CD4-positive, alpha-beta T cell treated with Interleukin-15 for 4 hours (primary cell): ENCODE measurements around the gene KRT31.
"Not testable (repeated sequence)": the region's sequence is repeated elsewhere in the genome, so short reads cannot be mapped to it uniquely, and the experiment has no call there.

Experiments used
- DNase-seq: peaks from one replicate; pipeline ENCODE4 v3.0.0-alpha.2; 2020; ENCODE audit warnings: low spot score

The KRT31 gene

DNA sequence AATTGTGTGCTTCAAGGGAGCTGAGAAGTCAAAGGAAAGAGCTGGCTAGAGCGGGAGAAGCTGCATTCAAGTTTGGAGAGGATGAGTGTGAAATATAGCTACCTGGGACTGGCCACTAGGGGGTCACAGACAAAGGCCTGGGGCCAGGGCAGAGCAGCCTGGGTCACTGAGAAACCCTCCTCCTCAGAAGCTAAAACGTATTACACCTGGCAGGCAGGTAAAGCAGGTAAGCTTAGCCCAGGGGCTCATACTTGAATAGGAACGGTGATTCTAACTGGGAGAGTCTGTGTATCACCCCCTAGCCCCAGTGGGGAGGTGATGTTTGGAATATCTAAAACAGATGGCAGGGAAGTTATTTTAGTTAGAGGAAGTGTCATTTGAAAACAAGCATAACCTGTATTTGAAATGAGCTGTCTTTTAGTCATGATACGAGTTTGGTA, 20.2 kb upstream of the KRT31 start:
- no peak for DNase-seq

DNA sequence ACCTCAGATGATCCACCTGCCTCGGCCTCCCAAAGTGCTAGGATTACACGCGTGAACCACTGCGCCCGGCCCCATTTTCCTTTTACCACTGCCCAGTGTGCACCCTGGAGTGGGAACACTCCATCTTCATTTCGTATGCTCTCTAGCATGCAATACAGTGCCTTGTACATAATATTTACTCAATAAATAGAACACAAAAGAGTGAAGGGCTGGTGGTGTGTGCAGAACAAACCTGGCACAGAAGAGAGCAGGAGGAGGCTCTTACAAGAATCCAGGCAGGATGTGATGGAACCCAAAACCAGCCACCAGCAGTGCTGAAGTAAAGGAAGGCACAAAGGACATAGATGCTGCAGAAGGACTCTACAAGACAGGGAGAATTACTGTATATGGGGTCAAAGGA, 19.7 kb upstream of the KRT31 start:
- no peak for DNase-seq

DNA sequence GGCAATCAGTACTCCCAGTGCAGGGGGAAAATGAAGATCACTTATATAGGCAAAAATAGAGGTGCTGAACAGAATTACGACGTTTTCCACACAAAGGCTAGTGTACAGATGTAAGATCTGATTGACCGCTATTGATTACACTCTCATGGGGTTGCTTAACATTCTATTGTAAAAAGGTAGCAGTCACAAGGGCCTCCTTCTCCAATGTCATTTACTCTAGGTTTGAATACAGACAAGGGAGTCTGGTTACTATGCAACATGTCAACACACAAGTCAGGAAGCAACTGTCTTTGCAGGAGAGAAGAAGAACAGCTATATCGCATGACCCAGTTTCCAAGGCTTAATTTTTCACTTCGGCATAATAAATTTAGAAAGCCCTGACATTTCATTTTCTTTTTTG, 19.1 kb upstream of the KRT31 start:
- DNase-seq = no peak

DNA sequence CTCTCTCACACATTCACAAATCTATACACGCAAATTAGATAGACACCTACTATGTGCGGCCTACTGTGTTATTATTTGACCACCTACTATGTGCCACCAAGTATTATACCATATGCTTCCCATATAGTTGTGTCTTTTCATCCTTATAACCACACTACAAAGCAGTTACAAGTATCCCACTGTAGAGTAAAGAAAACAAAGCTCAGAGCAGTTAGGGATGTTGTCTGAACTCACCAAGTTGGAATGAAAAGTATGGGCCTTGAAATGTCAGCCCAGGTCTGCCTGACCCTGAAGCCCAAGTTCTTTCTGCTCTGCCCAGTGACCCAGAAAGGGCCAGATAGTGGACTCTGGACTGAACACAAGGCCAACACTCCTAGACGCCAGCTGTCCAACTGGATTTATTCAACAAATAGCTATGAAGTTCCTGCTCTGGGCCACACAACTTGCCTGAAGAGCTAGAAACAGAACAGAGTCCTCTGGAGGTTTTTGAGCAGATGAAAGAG, 18.5 kb upstream of the KRT31 start:
- DNase-seq = no peak

- no peak for DNase-seq
These were observed 18.0 kb upstream of the KRT31 start for GRCh38 chr17:41415411-41415810.

DNA sequence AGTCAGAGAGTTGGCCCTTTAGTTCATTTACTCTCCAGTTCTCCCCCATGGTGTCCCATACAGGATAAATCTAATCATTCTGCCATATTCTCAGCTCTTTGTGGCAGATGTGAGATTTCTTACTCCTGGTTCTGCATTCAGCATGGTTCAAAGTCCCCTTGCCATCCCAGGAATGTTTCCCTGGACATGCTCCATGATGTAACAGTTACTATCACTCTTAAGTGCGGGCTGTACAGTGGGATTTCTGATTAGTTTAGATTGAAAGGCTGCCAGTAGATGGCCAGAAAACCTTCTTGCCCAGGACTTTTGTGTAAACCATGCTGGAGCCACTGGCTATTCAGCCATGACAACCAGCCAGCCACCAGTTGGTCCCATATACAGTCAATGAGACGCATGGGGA, 16.6 kb upstream of the KRT31 start:
- DNase-seq = no peak

- no peak for DNase-seq
These were observed 16.0 kb upstream of the KRT31 start for GRCh38 chr17:41413353-41413957.

DNA sequence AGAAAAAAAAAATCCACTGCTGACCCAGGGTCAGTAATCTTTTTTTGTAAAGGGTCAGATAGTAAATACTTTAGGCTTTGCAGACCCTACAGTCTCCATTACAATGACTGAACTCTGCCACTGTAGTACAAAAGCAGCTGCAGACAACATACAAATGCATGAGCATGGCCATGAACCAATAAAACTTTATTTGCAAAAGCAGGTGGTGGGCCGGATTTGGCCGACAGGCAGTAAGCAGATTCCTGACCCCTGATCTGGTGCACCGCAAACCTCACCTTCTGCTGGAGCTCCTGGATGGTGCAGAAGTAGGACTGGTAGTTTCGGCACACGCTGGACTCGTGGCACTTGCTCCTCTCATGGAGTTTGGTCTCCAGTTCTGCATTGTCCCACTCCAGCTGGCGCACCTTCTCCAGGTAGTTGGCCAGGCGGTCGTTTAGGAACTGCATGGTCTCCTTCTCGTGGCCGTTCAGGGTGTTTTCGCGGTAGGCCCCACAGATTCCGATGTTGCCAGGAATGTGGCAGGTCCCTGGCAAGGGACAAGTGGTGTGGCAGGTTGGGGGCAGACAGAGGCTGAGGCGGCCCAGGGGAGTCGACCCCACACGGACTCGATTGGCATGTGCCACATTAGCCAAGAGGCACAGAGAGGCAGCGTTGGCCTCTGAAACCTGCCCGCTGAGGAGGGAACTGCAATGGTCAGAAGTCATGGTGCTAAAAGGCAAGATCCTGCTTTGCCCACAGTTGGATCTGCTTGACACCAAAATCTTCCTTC, 13.8 kb upstream of the KRT31 start:
- DNase-seq = no peak

DNA sequence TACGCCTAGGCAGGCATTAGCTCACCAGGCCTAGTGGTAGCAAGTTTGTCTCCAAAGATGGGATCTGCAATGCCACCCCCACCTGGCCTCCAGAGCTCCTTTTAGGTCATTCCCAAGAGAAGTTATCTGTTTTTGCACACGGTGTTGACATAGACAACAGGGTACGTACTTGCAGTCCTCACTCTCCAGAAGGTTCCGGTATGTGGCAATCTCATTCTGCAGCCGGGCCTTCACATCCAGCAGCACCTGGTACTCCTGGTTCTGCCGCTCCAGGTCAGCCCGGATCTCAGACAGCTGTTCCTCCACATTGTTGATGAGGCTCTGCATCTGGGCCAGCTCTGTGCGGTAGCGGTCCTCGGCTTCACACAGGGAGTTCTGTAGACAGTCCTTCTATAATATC, 9.8 kb upstream of the KRT31 start:
- no peak for DNase-seq

DNA sequence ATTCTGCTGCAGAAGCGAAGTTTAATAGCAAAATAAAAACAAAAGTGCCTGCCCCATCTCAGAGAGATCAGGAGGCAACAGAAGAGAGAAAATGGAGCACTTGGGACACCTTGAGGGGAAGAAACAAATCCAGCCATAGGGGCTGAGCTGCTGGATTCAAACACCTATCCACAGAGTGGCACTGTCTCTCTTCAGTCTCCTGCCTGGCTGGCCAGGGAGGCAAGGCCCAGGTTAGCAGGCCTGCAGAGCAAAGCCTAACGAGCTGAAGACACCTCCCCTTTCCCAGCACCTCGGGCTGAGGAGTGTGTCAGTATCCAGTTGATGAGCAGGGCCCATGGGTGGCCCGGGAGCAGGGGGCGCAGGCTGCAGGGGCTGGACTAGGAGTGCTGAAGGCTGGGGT, 8.8 kb upstream of the KRT31 start:
- no peak for DNase-seq

DNA sequence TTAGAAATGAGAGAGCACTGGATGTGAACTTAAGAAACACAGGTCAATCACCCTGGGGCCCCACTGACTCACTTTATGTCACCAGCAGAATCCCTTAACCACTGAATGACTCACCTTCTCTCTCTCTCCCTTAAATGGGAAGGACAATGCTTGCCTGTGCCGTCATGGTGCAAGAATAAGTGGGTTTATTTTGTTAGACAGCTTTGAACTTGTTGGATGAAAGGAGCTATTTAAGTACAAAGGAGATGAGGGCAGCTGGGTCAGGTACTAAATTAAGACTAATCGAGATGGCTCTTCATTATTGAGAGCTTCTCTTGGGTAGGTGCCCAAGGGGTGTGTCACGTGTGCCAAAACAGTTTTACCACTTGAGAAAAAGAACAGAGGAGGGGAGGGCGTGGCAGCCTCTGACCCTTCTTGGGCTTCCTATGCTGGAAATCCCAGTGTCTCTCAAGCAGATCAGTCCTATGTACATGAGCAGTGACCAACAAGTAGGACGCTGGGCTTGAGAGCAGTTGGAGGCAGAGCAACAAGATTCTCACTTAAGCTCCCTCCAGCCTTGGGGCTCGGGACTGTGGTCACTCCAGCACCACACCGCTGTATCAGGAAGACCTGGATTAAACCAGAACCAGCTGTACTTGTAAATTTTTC, 6.7 kb upstream of the KRT31 start:
- DNase-seq = peak; percentile 67

DNA sequence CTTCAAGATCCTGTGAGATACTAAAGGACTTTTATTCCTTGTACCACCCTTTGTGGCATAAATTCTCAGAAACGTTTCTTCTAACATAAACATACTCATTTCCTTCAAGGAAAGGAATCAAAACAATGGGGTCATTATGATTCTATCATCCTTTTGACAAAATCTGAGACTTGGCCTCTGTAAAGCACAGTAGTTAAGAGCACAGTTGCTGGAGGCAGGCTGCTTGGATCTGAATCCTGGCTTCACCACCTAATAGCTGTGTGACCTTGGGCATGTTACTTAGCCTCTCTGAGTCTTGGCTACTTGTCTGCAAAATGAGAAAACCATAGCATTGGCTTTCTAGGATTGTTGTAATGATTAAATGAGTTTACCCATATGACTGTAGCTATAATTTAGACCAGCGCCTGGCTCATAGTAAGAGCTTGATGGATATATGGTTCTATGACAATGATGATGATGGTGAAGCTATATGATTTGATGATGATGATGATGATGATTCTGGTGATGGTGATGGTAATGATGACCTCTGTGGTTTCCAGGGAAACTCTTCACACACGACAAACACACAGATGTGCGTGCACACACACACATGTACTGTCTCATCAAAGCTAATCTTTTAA, 6.1 kb upstream of the KRT31 start:
- peak; percentile 17 for DNase-seq

DNA sequence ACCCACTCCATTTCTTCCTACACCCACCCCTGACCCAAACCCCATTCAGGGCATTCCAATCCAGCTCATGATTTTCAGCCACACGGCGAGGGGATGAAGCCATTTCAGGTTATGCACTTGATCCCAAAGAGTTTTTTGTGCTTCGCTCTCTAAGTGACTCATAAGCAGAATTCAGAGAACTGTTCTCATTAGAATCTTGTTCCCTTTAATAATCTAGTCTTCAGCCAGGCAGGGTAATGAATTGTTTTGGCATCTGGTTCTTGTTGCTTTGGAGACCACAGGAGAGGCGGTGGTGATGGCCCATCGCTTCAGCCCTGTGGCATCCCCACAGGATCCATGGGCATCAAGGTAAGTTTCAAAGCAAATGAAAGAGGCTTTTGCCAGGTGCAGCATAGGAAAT, 4.8 kb upstream of the KRT31 start:
- DNase-seq = no peak

DNA sequence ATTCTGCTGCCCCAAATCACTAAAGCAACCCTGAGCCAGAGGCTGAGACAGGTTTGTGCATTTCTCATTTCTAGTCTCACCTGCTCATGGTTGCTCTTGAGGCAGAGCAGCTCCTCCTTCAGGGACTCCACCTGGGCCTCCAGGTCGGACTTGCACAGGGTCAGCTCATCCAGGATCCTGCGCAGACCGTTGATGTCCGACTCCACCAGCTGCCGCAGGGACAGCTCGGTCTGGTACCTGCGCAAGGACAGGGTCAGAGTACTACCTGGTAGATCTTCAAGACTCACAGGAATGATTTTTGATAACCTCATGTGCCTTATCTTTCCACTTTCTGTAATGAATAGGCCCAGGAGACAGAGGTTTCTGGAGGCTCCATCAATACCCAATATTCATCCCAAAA, 1.1 kb downstream of the KRT31 start:
- no peak for DNase-seq

GRCh38 chr17:41395611-41396010, 1.8 kb downstream of the KRT31 start:
- DNase-seq = no peak

GRCh38 chr17:41395044-41395443, 2.4 kb downstream of the KRT31 start:
- DNase-seq = not testable (repeated sequence)

- DNase-seq = no peak
These were observed 3.0 kb downstream of the KRT31 start for GRCh38 chr17:41394254-41394996.

- no peak for DNase-seq
These were observed 3.6 kb downstream of the KRT31 start for GRCh38 chr17:41393826-41394225.

GRCh38 chr17:41393294-41393693, 4.1 kb downstream of the KRT31 start:
- DNase-seq = no peak

GRCh38 chr17:41392278-41392677, 5.1 kb downstream of the KRT31 start:
- no peak for DNase-seq

DNA sequence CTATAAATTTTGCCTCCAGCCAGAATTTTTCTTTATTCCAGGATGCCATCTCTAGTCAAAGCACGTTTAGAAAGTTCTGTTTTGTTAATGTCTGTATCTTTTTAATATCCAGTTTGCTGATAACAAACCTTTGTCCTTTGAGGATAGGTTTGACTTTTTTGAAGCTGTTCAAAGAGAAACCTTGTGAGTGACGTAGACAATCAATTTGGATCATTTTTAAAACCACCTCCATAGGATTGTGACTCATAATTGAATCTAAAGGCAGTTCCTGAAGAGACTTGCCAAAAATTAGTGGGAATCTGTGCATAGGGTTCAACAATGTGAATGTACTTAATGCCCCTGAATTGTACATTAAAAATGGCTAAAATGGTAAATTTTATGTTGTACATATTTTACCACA, 5.9 kb downstream of the KRT31 start:
- no peak for DNase-seq

DNA sequence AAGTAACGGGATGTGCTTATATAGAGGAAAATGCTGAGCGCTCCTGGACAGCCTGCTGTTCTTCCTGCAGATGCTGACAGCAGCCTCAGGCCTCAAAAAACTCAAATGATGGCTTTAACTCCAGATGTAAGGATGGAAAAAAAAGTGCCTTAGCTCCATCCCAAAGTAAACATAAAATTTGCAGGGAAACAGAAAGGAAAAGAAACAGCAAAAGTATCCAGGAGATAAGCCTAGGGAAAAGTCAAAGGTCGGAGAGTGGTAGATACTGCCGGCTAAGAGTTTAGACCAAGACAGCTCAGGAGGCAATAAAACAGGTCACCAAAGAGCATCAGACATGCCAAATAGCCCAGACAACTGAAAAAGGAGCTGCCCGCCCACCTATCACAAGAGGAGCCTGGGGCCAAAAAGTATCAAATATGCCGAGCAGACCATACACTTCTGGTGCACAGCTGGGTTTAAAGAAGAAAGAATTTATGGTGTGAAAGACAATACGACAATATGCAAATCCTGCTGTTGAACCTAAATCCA, 6.9 kb downstream of the KRT31 start:
- DNase-seq = no peak
